Kidney tubule cell (primary cell): ENCODE measurements around the gene BMP6.
"Not testable (repeated sequence)": the region's sequence is repeated elsewhere in the genome, so short reads cannot be mapped to it uniquely, and the experiment has no call there.

Source experiments
- DNase-seq: peaks from one replicate; pipeline ENCODE4 v3.0.0-alpha.2; 2018; ENCODE audit warnings: low spot score

The BMP6 gene

DNA sequence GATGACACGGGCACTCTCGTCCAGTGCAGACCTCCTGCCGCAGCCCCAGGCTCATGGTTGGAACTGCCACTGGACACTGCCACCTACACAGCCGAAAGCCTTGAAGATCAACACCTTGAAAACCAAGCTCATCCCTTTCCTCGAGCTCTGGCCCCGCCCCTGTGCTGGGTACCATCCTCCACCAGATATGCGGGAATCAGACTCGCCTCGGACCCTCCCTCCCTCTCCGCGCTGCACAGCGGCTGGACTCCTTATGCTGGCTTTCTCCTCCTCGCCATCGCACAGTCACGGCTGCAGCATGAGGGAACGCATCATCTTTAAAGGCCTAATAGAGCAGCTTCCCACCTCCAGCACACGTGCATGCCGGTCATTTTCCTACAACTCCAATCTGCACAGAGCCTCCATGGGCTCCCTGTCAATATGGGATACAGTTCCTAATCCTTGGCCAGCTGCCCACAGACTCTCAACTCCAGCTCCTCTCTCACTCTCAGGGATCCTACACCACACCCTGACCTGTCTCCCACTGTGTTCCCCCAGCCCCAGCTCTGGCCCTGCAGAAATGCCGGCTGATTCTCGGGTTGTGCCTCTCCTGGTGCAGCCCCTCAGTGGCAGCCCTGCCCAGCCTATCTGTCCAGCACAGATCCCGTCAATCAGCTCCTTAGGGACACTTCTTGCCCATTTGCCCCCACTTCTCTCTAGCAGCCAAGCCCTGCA is 161.5 kb downstream of the BMP6 start:
- no peak for DNase-seq

DNA sequence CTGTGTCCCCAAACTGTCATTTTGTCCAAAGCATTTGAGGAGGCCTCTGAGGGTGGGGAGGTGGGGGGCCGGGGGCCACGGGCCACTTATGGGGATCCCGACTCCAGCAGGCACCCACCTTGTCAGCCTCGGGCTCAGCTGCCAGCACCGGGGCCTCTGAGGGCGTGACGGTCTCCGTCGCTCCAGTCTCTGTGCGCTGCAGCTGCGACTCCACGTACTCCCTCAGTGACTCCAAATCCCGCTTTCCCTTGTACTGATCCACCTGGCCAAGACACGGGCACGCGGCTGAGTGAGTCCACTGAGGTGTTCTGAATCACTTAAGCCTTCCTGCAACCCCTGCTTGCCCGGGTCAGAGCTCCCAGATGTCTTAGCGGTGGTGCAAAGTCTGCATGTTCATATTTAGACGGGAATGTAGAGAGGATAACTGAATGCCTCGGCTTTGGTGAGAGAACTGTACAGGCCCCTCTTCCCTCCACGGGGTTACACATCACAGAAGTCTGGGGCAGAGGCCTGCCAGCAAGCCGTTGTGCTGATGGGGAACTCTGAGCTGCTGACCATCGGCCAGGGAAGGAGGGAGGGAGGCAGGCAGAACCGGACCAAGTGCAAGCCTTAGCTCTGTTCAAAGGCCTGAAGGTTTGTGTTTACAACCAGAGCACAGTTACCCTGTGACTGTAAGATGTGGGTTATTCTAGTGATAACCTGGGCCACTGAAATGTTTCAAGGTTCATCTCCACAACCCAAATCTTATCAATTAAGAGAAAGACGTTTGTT is 162.9 kb downstream of the BMP6 start:
- no peak for DNase-seq

DNA sequence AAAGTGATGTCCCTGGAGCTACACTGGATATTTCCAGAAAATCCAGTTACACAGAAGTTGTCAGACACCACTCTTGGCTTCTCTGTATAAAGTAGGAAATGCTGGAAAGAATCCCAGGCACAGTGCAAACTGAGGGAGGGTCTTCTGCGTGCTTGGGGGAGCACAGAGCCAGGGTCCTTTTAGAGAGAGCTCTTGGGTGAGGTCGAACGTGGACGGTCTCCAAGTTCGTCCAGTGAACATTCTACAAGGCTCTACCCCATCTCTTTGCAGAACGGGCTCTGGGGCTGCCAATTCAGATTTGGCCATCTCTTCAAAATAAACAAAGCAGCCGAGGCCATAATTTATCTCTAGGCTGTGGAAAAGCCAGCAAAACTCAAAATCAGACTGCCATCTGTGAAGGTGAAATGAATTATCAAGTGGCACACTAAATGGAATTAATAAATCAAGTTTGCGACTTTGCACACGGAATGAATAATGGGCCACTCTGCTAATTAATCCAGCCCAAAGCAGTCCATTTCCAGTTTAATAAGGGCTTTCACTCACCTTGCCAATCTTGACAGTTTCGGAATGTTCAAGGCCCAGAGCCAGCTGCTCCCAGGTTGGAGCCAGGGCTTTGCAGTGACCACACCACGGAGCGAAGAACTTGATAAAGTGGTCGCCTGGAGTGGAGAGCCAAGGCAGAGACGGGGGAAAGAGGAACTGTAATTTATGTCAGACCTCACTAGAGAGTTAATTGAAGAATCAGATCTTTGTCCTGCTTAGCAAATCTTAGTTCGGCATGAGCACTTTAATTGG is 165.4 kb downstream of the BMP6 start:
- DNase-seq = no peak

DNA sequence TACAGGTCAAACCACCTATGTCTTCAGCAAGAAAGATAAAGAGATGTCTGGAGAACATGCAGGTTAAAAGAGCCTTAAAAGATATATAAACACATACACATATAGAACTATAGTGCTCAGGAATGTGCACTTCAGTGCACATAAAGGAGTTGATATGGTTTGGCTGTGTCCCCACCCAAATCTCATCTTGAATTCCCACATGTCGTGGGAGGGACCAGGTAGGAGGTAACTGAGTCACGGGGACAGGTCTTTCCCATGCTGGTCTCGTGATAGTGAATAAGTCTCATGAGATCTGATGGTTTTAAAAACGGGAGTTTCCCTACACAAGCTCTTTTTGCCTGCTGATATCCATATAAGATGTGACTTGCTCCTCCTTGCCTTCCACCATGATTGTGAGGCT is 166.5 kb downstream of the BMP6 start:
- DNase-seq = not testable (repeated sequence)

DNA sequence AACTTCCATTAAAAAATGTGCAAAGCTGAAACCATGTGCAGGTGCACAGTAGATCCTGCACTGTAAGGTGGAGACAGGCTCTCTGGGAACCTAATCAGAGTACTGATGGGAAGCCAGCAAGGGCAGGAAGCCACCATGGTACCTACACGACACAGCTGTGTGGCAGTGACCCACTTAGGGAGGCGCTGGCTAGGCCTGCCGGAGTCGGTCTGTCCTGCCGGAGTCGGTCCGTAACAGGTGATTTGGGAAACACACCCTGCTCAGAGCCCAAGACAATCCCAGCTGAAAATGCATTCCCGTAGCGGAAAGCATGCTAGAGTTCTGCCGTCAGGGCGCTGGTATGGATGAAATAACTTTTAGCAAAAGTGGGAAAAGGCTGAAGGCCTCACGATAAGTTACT is 167.4 kb downstream of the BMP6 start:
- DNase-seq = no peak

DNA sequence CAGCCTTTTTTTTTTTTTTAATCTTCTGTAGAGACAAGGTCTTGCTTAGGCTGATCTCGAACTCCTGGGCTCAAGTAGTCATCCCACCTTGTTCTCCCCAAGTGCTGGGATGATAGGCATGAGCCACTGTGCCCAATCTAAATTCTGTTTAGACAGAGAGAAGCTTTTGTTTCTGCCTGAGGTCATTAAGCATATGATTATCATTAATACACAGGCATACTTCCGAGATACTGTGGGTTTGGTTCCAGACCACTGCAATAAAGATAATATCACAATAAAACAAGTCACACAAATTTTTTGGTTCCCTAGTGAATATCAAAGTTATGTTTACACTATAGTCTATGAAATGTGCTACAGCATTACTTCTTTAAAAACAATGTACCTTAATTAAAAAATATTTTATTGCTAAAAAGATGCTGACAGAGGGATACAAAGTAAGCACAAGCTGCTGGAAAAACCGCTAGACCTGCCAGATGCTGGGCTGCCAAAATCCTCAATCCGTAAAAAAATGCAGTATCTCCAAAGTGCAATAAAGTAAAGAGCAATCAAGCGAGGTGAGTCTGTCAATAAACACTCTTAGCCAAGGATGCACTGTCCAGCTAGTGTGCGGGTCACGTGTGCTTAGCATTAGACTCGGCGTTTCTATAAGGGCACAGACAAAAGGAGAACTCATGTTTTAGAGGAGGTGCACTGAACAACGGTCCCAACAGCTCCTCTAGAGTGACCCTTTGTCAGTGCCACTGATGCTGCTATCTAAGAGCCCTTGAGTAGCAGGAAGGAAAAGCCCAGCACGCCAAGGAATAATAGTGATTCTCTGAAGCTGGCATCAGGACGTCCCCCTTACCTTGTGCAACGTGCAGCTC is 168.6 kb downstream of the BMP6 start:
- DNase-seq = no peak

DNA sequence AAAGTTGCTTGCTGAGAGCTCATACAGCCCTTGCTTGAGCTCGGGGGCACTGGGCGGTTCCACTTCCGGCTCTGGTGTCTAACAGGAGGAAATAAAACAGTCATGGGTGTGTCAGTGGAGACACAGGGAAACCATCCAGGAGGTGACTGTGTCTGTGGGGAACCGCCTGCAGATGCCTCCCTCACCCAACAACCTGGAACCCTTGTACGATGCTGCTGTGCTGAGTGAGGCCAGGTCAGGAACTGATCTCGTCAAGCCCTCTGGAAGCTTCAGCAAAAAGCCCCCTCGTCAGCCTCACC is 169.2 kb downstream of the BMP6 start:
- DNase-seq = no peak

DNA sequence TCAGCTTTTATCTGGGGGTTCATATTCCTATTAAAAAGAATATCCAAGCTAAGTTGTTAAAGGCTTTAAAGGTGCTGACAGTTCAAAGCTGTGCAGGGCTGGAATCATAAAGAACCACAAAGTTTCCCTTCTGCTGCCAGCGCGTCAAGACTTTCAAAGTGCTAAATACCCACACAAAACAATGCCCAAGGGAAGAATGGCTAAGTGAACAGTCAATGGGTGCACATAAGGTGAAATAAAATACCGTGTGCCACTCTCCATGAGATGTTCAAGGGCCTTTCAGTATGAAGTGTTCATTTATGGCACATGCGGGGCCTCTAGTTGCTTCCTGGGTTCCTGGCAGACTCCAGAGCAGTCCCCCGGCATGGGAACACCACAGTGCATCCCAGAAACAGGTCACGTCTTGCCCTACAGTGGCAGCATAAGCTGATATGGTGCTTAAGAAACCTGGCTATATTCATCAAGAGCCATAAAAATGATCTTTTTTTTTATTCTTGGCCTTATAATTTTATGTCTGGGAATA is 170.6 kb downstream of the BMP6 start:
- DNase-seq = no peak

DNA sequence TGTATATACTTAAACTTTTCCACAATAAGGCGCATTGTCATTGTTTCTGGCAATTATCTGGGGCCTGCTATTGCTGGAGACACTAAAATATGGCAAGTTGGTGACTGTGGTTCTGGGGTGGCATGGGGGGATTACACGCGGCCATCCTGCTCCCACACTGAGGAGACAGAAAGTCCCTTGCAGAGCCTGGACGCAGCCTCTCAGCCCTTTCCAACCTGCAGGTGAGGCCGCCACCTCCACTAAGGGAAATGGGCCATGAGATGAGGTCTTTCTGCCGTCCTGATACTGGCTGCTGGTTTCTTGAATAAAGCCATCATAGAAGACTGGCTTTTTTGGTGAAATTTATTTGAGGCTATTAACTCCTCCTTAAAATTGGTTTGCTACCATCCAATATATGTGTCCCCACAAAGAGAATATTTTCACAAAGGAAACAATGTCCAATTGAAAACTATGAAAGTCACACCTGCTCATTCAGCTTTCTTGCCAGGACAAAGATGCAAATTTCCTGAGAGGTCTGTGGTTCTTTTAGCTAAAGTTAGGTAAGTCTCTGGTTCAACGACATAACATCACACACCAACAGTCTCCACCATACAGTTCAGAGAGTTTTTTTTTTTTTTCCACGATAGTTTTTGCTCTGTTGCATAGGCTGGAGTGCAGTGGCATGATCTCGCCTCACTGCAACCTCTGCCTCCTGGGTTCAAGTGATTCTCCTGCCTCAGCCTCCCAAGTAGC is 171.7 kb downstream of the BMP6 start:
- no peak for DNase-seq

DNA sequence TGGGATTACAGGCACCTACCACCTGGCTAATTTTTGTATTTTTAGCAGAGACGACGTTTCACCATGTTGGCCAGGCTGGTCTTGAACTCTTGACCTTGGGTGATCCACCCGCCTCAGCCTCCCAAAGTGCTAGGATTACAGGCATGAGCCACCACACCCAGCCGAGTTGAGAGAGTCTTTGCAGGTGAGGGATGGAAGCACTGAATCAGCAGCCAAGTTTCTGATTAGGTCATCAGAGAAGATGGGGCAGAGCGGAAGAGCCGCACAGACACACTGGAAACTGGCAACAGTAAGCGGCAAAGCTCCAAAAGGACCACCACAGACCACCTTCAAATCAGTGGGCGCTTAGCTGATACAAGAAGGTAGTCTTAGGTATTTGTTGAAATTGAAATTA is 172.3 kb downstream of the BMP6 start:
- DNase-seq = not testable (repeated sequence)

DNA sequence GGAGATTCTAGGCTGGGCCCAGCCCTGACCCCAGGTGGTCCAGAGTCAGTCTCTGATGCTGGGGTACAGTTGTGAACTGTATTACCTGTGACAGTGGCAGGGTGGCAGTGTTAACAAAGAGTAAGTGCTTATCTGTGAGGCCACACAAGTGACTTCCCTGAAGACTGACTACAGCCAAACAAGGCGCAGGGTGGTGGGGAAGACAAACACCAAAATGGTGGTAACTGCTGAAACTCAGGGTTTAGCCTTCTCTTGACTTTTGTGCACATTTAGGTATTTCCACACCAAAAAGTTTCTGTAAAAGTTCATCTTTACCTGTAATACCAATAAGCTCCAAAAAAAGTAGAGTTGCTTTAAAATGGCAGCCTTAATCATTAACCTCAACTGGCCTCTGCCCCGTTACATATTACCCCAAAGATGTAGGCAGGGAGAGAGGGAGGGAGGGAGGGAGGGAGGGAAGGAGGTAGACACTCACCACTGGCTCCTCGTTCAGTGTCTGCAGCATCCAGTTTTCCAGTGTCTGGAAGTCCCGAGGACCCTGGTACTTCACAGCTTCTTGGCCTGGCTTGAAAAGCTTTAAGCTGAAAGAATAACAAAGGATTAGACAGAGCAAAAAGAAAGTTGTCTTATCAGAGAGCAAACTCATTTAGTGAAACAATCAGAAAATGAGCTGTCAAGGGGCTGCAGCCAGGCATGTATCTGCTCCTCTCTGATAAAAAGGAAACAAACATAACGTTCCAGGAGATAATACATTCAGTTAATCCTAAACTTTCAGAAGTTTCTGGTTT is 173.4 kb downstream of the BMP6 start:
- DNase-seq = peak; percentile 61

DNA sequence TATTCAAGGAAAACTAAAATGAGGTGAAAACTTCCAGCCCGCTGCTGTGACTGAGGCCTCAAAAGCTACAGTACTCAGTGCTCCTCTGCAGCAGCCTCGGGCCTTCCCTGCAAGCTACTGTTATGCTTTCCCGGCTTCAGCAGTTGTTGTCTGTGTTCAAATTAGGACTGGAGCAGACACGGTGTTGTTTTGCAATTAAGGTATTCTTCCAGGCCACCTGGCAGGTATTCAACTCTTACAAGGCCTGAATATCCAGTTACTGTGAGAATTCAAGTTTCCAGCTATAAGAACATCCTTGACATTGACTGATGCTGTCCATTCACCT is 174.0 kb downstream of the BMP6 start:
- no peak for DNase-seq

DNA sequence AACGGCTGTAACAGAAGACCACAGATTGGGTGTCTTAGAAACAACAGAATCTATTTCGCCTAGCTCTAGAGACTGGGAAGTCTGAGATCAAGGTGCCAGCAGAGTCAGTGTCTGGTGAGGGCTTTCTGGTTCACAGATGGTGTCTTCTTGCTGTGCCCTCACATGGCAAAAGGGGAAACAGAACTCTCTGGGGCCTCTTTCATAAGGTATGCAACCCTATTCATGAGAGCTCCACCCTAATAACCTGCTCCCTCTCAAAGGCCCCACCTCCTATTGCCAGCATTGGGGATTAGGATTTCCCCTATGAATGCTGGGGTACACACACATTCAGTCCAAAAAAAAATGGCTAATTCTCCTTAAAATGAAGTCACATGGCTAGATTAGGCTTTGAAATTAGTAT is 174.7 kb downstream of the BMP6 start:
- no peak for DNase-seq

DNA sequence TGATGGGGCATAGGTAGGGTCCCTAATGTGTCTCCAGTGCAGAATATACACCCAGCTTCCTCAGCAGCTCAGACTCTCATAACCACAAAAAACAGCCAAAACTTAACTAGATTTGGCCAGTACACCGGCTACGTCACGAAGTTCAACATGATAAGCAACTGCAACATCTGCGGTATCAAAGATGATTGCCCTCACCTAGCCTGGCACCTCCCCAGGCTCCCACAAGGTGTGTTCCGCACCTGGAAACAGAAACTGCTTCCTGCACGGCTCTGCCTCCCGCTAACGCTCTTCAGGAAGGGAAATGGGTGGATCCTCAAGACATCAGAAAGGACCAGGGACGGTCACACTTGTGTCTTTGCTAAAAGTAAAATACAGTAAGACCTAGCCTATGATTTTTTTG is 175.2 kb downstream of the BMP6 start:
- DNase-seq = no peak

DNA sequence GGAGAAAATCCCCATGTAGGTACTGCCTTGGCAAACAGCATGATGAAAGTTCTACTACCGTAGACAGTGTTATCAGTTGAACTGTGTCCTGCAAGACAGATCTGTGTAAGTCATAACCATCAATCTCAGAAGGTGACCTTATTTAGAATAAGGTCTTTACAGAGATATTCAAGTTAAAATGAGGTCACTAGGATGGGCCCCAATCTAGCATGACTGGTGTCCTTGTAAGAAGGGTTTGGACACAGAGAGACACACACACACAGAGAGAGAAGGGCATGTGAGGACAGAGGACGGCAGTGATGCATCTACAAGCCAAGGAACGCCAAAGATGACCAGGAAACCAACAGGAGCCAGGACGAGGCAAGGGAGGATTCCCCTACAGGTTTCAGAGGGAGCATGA is 175.9 kb downstream of the BMP6 start:
- no peak for DNase-seq

DNA sequence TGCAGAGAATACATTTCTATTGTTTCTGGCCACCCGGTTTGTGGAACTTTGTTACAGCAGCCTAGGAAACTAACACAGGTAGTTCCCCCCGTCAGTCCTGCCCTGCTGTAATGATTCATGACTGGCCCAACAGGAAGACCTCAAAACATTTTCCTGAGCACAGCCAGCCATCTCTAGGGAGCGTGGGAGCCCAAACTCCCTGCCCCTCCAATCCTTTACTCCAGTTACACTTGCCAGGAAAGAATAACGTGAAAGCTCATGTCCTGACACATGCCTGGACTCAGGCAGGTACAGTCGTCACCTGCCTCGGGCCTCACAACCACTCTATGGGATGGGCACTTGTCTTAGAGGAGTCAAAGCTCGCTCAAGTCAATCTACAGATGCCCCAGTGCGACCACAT is 176.3 kb downstream of the BMP6 start:
- no peak for DNase-seq

DNA sequence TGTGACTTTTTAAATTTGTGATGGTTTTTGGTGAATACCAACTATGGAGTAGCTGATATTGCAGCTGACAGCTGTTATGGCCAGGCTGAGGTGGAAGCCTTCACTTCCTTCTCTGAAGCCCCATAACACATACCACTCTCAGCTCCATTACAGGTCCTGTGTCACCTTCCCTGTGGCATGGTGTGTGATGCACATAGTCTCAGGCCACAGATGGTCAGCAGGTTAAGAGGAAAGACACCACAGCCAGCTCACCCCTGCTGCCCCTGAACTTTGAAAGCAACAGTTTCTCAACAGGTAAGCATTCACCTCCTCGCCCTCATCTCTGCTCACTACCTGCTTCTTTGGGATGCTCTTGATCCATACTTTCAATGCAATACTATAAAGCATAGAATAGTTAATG is 177.0 kb downstream of the BMP6 start:
- no peak for DNase-seq

DNA sequence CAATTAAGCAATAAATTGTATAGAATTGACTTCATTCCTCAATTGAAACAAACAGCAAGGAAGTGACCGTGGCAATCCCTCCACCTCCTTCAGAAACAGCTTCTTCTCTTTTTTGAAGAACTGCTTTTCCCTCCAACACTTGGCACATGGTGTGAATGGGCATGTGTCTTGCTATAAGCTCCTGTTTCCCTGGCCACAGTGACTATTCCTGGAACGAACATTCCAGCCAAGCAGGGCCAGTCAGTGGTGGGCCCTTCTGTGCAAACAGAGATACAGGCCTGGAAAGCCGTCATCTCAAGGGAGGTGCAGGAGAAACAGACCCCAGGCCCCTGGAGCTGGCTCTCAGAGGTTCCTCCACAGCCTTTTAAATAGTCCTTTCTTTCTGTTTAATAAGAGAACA is 177.8 kb downstream of the BMP6 start:
- no peak for DNase-seq

DNA sequence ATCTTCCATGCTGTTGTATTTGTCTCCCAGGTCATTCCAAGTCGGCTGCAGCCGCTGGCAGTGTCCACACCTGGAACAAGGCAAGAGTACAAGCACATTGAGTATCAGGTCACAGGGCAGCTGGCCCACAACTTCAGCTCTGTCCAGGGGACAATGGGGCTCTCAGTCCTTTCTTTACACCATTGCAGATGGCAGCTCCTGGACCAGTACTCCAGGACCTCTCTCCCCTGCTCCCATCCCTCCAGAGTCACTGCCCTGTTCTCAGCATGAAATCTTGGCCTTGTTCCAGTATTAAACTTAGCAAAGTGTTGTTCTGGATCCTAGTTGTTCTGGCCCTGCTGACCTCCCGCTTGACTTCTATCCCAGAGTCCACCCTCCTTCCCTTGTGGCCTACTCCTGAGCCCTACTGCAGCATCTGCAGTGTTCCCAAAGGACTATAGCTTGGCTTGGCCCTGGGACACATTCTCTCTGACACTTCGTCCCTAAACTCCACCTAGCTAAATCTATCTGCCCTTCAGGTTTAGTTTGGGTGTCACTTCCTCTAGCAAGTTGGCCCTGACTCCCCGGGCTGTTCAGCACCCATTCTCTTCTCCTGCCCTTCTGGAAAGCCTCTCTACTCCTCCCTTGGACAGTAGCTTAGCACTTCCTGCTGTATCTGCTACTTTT is 178.9 kb downstream of the BMP6 start:
- DNase-seq = no peak

DNA sequence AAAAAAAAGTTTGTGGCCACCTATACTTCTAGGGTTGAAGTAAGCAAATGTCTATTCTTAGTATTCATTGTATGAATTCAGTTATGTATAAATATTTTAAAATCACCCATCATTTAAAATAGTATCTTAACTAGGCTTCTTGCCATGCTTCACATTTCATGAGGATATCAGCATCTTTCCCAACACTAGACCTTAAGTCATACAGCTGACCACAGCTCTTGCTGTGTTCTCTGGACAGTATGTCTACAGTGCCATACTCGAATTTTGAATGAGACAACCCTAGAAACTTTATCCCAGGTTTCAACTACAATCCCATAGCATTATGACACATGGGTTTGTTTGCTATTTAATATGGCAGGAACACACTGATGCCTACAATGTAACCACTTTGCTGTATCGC is 179.5 kb downstream of the BMP6 start:
- no peak for DNase-seq
